ENCODE measurements around the gene KSR2.
A peak's percentile ranks its signal among the peaks of the same experiment; 100 is the strongest.

Gene KSR2

GRCh38 chr12:117518594-117519270, 450.1 kb downstream of the KSR2 start:
- no peak for DNase-seq

- no peak for DNase-seq
Measured at GRCh38 chr12:117517219-117517739, 451.5 kb downstream of the KSR2 start.

DNA sequence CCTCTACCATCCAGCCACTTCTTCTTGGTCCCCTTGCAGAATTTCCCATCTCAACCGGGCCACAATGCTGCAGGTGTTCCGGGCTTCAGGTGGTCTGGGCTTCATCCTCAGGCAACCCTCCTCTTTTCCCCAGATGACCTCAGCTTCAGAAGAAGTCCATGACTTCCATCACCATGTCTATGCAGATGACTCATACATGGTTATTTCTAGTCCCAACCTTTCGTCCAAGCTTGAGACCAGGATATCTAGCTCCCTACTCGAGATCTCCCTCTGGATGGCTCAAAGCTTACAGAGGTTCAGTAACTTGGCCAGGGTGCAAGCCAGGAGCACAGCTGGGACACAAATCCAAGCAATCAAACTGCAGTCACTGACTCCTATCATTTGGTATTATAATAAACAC, 452.8 kb downstream of the KSR2 start:
- no peak for DNase-seq

DNA sequence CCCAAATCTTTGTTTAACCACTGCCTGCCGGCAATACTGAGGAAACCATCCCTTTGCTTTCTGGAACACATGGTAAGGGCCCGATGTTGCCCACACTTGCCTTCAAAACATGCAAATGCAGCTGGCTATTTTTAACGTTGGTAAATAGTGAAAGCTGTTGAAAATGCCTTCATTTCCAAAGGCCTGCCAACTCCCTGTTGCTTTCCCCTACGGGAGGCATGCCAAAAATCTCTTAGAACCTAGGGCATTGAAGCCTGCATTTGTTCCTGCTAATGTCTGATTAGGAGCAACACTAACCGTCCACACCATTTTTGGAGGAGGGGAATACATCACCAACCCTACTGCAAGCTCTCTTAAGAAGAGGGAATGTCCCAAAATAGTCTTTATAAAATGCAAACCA, 454.8 kb downstream of the KSR2 start:
- no peak for DNase-seq

DNA sequence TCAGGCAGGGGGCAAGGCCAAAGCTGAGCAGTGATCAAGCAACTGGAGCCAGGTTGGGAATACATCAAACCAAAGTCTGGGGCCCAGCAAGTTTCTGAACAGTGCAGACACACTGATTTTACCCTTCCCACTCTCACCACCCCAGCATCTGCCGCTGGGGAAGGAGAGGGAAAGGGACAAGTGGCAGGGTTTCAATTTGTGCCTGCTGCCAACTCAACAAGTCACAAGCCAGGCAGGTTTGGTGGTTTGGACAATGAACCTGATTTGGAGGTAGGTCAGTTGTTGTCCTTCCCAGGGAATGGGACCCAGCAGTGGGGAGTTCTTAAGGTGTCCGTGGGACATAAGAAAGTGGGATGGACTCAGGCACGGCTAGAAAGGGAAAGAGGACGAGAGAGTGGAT, 455.4 kb downstream of the KSR2 start:
- DNase-seq: no peak

DNA sequence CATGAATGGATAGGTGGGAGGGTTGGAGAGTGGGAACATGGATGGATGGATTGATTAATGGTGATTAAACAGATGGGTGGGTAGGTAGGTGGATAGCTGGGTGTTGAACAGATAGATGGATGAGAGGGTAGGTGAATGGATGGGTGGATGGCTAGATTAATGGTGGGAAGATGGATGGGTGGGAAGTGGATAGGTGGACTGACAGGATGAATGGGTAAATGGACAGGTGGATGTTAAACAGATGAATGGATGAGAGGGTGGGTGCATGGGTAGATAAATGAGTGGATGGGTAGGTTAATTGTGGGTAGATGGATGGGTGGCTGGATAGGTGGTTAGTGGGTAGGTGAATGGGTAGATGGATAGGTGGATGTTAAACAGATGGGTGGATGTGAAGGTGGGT, 460.3 kb downstream of the KSR2 start:
- no peak for DNase-seq

GRCh38 chr12:117507548-117507947, 461.2 kb downstream of the KSR2 start:
- DNase-seq: peak; percentile 26 to 30

GRCh38 chr12:117506333-117506732, 462.5 kb downstream of the KSR2 start:
- no peak for DNase-seq

DNA sequence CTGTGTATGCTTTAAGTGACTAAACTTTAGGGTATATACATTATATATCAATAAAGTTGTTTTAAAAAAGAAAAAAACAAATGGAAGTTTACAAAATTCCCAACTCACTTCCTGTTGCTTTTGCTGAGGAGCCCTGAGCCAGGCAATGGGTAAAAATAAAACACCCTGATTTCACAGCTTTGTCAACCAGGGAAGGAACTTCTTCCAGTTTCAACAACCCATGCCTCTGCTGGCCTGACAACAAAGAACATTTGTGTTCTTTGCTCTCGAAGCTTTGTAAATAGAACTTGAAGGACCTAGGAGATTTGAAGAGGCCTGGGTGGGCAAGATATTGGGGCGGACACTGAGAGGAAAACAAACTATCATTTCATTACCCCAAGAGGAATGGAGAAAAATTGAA, 466.2 kb downstream of the KSR2 start:
- no peak for DNase-seq

DNA sequence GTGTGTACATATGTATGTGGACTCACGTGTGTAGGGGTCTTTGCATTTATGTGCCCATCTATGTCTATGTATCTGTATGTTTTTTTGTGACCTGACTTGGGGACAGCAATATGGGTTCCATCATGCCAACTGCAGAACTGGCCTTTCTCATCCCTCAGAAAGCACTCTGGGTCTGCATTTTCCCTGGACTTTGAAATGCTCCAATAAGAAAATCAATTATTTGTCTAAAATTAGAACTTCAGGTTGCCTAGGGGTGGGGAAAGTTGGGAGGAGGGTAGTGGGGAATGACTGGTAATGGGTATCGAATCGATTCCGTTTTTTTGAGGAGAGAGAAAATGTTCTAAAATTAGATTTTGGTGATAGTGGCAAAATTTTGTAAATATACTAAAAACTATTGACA, 466.6 kb downstream of the KSR2 start:
- no peak for DNase-seq

DNA sequence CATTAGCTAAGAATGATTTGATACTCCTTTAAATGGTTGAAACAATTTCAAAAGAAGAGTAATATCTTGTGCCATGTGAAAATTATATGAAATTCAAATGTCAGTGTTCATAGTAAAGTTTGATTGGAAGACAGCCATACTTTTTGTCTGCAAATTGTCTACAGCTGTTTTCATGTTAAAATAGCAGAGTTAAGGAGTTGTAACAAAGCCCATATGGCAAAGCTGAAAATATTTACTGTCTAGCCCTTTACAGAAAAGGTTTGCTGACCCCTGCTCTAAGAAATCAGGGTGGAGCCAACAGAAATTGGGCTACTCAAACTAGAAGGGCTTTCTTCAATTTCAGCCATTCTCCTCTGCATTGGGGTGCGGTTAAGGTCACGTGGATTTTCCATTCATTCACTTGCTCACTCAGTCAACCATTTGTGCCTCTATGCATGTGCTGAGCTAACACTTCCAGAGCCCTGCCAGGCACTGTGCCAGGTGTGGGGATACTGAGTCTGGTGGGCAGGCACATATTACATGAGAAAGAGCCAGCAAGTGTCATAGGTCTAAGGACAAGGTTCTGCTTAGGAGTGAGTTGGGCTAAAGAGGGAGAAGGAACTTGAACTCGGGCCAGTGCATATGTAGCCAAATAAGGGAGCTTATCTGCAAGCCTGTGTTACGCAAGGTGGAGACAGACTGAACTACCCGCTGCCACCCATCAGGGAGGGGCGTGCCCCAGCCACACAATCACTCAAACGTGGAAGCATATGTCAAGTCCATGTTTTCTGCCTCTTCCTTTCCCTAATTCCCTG, 467.5 kb downstream of the KSR2 start:
- DNase-seq: no peak

DNA sequence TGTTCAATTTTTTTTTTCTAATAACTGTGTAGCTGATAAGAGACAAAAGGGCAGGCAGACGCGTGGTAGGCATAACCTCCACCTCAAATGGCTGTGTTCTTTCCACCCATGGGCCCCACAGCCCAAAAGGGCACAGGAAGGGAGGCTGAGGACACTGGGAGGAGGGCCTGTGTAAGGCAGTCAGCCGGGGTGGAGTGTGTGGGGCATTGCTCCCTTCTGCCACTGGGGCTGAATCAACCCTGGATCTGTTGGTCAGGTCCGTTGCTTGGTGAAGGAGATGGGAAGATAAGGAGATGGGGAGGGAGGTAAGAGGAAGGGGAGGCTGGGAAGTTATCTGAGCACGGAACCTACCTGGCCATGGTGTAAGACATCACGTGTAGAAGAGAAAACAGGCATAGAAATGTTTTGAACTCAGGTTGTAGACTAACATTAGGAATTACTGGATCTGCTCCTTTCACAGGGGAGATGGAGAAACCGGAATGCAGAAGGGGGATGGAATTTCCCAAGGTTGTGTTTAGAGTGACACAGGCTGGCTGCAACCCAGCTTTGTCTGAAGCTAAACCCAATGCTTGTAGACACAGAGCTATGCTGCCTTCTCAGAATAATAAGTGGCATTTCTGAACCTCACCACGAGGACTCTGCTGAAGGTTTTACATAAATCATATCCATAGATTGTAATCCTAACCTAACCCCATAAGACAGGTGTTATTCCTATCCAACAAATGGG, 468.9 kb downstream of the KSR2 start:
- DNase-seq: no peak

- no peak for DNase-seq
Measured at GRCh38 chr12:117498880-117499279, 469.9 kb downstream of the KSR2 start.

- no peak for DNase-seq
Measured at GRCh38 chr12:117498256-117498655, 470.5 kb downstream of the KSR2 start.

DNA sequence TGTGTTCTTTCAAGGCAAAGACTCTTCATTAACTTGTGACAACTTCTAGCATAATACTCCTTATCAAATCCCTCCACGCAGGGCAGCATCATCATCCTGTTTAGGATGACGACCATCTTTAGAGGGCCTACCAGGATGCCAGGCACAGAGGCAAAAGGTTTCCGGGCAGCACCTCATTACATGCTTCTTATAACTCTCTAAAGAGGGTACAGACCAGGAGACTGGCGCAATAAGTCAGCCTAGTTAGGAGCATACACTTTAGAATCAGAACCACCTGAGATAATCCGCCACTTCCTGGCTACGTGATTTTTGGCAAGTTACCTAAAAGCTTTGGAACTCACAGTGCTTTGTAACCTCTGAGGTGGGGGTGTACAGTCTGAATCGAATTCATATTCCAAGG, 471.4 kb downstream of the KSR2 start:
- DNase-seq: no peak

DNA sequence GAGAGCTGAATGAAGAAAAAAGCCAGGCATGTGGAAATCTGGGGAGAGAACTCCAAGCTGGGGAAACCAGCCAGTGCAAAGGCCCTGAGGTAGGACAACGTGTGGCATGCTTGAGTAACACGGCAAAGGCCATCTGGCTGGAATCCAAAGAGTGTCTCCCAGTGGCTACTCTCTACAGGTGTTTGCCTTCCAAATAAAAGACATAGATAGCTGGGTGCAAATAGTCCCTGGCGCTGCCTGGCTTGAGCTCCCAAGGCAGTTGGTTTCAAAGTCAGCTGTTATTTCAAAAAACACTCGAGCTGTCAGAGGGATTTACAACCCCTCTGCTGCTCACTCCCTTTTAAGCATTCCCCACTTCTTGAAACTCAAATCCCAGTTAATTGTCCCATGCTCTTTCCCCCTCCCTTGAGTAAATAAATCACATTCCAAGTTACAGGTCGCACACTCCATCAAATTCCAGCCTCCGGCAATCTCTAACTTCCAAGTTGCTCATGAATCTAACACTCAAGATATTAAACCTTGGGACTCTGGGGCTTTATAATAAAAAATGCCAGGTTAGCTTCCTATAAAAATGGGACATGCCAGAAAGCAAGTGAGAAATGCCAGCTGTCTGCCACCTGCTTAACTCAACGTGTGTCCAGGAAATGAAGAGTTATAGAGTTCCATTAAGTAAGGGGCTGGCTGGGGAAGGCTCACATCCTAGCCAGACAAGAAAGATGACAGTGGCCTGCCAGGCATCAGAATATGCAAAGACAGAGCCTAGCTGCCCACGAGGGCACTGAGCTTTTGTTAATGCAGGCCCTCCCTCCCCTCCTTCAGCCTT, 473.7 kb downstream of the KSR2 start:
- no peak for DNase-seq

DNA sequence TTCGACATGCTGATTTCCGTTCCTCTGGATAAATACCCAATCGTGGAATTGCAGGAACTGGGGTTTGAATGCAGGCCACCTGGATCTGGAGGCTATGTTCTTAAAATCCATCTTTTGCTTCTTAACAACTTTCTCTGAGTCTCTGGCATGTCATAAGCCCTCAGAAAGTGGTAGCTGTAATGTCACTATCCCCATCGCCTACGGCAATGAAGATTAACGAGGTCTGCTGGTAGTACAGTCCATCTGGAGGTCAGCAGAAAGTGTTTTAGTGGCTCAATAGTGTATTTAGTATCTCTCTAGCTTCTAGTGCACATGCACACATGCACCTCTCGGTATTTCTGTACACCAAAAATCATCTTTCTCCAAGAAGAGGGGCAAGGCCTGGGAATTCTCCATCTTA, 477.1 kb downstream of the KSR2 start:
- no peak for DNase-seq

- DNase-seq: no peak
Measured at GRCh38 chr12:117490130-117490529, 478.7 kb downstream of the KSR2 start.

- no peak for DNase-seq
Measured at GRCh38 chr12:117489671-117490070, 479.1 kb downstream of the KSR2 start.

- no peak for DNase-seq
Measured at GRCh38 chr12:117486840-117487659, 481.7 kb downstream of the KSR2 start.

DNA sequence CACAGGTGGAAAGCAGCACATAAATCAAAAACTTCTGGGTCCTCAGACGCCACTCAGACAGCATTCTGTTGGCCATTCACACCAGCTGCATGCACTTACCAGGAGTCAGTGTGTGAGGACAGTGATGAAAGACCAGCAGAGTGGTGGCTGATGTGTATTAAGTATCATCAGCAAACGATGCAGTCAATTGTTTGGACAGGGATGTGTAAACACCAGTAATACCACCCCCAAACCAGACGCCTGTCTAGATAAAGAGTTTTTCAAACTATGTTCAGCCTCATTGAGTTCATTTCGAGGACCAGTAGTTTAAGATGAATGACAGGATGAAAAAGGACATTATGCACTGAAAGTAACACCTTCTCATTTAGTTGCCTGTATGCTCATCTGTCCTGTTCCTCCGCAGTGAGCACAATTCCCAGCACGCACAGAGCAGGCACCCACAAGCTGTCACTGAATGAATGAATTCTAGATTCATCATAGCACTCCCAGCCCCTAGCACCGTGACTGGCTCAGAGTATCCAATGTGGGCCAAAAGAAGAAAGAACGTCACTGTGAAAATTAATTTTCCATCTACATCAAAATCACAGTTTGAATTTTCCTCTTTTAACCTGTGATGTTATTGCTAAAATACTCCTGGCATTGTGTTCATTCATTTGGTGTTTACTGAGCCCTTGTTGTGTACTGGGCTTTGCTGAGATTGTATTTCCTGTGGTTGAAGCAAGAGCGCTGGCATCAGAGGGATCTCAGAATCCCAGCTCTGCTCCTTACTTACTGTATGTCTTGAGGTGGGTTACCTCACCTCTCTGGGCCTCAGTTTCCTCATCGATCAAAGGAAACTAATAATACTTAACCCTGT, 482.6 kb downstream of the KSR2 start:
- peak; percentile 49 to 59 for DNase-seq
